ENCODE measurements around the gene CYP4Z1. TPM values are rescaled to one million over a fixed set of nuclear protein-coding genes. Genes with fewer than 3 reads are reported as not detected.
"Not testable (repeated sequence)": the region's sequence is repeated elsewhere in the genome, so short reads cannot be mapped to it uniquely, and the experiment has no call there.

CYP4Z1 gene
- total RNA-seq, 2 donors from 2014 or later, result not detected

DNA sequence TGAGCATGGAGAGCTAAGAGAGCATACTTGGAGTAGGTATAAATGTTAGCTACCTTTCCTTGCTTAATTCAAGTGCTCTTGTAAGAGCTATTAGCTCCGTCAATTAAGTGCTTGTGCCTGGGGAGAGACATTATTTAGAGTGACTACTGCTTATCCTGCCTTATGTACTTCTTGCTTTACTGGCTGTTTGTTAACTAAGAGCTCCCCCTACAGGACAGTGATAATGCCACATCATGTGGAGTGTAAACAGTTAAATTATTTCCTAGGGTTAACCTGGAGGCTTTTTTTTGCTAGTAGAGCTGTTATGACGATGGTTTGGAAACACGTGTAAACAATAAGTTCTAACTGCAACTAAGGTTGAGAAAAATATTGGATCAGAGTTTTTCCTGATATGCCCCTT is 24.4 kb downstream of the CYP4Z1 start:
- H3K36me3 Mint-ChIP-seq (ENCODE audit: insufficient read depth in 2 of 2); H3K27ac Mint-ChIP-seq; ATAC-seq (replicated peaks in 1 of 2); H3K27me3 Mint-ChIP-seq (ENCODE audit: low read depth); H3K4me3 Mint-ChIP-seq; H3K9me3 Mint-ChIP-seq; H3K4me1 Mint-ChIP-seq (ENCODE audit: low read depth); DNase-seq: not testable (repeated sequence)

DNA sequence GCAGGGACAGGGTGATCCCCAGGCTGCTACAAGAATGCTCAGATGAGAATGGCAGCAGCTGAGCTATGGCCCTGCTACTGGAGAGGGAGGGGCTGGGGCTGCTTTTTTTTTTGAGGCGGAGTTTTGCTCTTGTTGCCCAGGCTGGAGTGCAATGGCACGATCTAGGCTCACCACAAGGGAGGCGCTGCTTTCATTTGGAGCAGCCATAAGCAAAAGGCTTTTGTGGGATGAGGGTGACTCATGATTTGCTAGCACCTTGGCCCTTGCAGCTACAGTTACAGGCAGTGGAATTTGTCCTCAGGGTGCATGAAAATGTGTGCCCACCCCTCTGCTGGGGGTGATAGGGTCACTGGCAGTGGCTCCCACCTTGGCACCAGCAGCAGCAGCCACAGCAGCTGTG is 37.8 kb downstream of the CYP4Z1 start:
- H3K27me3 Mint-ChIP-seq (ENCODE audit: low read depth), result peaks cover 22% of the 10 kb centered on the region
- H3K4me3 Mint-ChIP-seq, result no peak overlapping the region
- H3K9me3 Mint-ChIP-seq, result peaks cover 2 to 6% of the 10 kb centered on the region in 2 donors
- ATAC-seq (replicated peaks in 1 of 2), result no peak
- H3K36me3 Mint-ChIP-seq (ENCODE audit: insufficient read depth in 2 of 2), result peaks cover 0 to 2% of the 10 kb centered on the region in 2 donors
- H3K27ac Mint-ChIP-seq, result no peak overlapping the region
- DNase-seq, result no peak
- H3K4me1 Mint-ChIP-seq (ENCODE audit: low read depth), result no peaks in the 10 kb centered on the region

DNA sequence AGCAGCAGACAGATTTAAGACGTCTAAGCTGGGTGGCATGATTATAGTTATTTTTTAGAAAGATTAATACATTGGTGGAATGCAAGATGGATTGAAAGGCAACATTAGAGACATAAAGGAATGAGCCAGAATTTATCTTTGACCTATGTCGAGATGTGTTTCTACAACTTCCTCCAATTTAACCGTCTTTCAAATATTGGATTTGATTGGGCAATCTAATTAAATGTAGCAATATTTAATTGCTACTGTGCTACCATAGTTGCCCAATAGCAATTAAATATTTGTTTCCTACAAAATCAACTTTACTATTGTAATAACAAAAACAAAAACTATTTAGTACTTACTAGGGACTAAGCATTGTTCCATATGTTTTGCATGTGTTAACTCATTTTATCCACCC is 39.8 kb downstream of the CYP4Z1 start:
- DNase-seq (no peak), ATAC-seq (replicated peaks in 1 of 2) (no peak)
- no peak overlapping the region for H3K4me3 Mint-ChIP-seq
- H3K27ac Mint-ChIP-seq, result no peak overlapping the region
- no peaks in the 10 kb centered on the region for H3K4me1 Mint-ChIP-seq (ENCODE audit: low read depth)
- peaks cover 2 to 6% of the 10 kb centered on the region in 2 donors for H3K9me3 Mint-ChIP-seq
- H3K27me3 Mint-ChIP-seq (ENCODE audit: low read depth), result peaks cover 15% of the 10 kb centered on the region
- H3K36me3 Mint-ChIP-seq (ENCODE audit: insufficient read depth in 2 of 2), result peaks cover 0 to 2% of the 10 kb centered on the region in 2 donors

DNA sequence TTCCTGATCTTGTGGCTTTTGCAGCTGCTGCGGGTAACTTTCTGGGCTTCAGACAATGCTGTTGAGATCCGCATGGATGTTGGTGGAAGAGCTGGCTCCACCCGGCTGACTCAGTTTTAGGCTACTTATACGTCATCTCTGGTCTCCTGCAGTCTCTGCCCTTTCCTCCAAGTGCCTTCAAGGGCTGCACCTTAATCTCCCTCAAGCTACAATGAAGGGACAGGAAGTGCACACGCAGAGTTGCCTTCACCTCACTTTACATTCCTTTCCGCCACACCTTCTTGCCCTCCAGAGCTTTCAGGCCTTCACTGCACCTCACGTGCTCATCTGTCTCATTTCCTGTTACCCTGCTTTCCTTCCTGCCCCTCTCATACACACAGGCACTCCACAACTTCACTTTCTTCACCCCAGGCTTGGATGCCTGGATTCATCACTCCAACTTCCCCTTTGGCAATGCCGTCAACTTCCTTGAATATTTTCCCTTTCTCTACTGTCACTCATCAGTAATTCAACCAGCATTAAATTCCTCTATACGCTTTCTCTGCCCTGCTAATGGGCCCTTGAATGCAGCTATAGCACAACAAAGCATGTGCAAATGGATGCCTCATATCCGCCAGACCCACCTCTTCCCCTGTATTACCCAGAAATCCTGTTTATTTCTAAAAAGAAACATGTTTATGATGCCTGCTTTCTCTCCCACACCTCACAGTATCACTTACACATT is 41.0 kb downstream of the CYP4Z1 start:
- H3K27ac Mint-ChIP-seq; H3K27me3 Mint-ChIP-seq (ENCODE audit: low read depth); H3K36me3 Mint-ChIP-seq (ENCODE audit: insufficient read depth in 2 of 2); H3K4me1 Mint-ChIP-seq (ENCODE audit: low read depth); DNase-seq; H3K9me3 Mint-ChIP-seq; H3K4me3 Mint-ChIP-seq: not testable (repeated sequence)
- ATAC-seq (replicated peaks in 1 of 2), result peak in 1 of 2 donors; percentile 21

DNA sequence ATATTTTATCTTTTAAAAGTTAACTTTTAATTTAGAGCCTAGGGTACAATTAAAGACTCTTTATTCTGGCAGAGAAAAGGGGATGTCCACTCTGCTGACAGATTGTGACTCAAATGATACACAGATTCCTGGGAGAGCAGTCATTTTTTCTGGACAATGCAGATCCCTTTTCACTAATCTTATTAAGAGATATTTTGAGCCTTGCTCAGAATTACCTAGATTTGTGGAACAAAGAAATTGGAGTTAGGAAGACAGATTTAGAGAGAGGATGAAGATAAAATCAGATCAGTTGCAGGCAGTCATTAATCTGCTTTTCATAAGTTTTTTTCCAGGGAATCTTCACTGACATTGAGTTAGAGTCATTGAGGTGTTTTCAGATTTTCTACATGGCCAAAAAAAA is 42.5 kb downstream of the CYP4Z1 start:
- not testable (repeated sequence) for H3K27ac Mint-ChIP-seq; H3K27me3 Mint-ChIP-seq (ENCODE audit: low read depth); H3K4me3 Mint-ChIP-seq; ATAC-seq (replicated peaks in 1 of 2); H3K4me1 Mint-ChIP-seq (ENCODE audit: low read depth); H3K9me3 Mint-ChIP-seq; H3K36me3 Mint-ChIP-seq (ENCODE audit: insufficient read depth in 2 of 2); DNase-seq

DNA sequence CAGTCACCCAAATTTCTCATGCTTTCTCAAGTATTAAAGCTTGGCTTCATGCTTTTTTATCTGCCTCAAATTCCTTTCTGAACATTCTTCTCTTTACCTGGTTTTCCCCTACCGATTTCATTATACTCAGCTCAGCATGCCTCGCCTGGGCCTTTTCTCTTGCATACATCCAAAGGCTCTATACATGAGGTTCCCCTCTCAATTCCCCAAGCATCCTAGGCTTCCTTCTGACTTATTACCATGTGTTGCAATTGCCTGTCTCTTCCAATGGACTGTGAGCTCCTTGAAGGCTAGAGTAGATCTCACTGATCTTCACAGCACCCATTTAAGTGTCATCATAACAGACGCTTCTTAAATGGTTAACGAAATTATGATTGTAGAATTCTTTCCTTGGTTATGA is 46.1 kb downstream of the CYP4Z1 start:
- Mint-ChIP-seq H3K36me3 (ENCODE audit: insufficient read depth in 2 of 2) (no peaks in the 10 kb centered on the region), H3K4me3 (no peak overlapping the region), H3K9me3 (peaks cover 0 to 3% of the 10 kb centered on the region in 2 donors), H3K27ac (no peak overlapping the region), H3K4me1 (ENCODE audit: low read depth) (no peaks in the 10 kb centered on the region), H3K27me3 (ENCODE audit: low read depth) (peaks cover under 1% of the 10 kb centered on the region)
- DNase-seq, result no peak
- ATAC-seq (replicated peaks in 1 of 2), result no peak

DNA sequence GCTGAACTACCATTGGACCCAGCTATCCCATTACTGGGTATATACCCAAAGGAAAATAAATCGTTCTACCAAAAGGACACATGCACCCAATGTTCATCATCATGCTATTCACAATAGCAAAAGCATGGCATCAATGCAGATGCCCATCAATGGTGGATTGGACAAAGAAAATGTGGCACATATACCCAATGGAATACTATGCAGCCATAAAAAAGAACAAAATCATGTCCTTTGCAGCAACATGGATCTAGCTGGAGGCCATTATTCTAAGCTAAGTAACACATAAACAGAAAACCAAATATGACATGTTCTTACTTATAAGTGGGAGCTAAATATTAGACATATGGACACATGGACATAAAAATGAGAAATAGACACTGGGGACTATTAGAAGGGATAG is 54.0 kb downstream of the CYP4Z1 start:
- H3K9me3 Mint-ChIP-seq; H3K4me3 Mint-ChIP-seq; H3K36me3 Mint-ChIP-seq (ENCODE audit: insufficient read depth in 2 of 2); H3K27ac Mint-ChIP-seq; ATAC-seq (replicated peaks in 1 of 2); DNase-seq; H3K4me1 Mint-ChIP-seq (ENCODE audit: low read depth): not testable (repeated sequence)
- H3K27me3 Mint-ChIP-seq (ENCODE audit: low read depth), result peaks cover 11% of the 10 kb centered on the region

DNA sequence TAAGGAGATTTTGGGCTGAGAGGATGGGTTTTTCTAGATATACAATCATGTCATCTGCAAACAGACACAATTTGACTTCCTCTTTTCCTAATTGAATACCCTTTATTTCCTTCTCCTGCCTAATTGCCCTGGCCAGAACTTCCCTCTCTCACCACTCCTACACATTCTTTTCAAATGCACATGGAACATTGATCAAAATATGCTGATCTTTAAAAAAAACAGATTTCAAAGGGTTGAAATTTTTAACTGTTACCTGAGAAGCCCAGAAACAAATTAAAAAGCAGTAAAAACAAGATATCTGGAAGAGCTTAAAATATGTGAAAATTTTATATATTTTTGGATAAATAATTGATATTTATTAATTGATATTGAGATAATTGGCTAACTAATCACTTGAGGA is 57.8 kb downstream of the CYP4Z1 start:
- H3K27ac Mint-ChIP-seq; H3K9me3 Mint-ChIP-seq; H3K36me3 Mint-ChIP-seq (ENCODE audit: insufficient read depth in 2 of 2); H3K4me3 Mint-ChIP-seq; DNase-seq; H3K27me3 Mint-ChIP-seq (ENCODE audit: low read depth); H3K4me1 Mint-ChIP-seq (ENCODE audit: low read depth); ATAC-seq (replicated peaks in 1 of 2): not testable (repeated sequence)

DNA sequence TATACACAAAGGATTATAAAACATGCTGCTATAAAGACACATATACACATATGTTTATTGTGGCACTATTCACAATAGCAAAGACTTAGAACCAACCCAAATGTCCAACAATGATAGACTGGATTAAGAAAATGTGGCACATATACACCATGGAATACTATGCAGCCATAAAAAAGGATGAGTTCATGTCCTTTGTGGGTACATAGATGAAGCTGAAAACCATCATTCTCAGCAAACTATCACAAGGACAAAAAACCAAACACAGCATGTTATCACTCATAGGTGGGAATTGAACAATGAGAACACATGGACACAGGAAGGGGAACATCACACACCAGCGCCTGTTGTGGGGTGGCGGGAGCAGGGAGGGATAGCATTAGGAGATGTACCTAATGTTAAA is 60.0 kb downstream of the CYP4Z1 start:
- not testable (repeated sequence) for H3K4me1 Mint-ChIP-seq (ENCODE audit: low read depth); H3K36me3 Mint-ChIP-seq (ENCODE audit: insufficient read depth in 2 of 2); DNase-seq; H3K9me3 Mint-ChIP-seq; H3K27ac Mint-ChIP-seq; H3K4me3 Mint-ChIP-seq; ATAC-seq (replicated peaks in 1 of 2)
- peaks cover 10% of the 10 kb centered on the region for H3K27me3 Mint-ChIP-seq (ENCODE audit: low read depth)

DNA sequence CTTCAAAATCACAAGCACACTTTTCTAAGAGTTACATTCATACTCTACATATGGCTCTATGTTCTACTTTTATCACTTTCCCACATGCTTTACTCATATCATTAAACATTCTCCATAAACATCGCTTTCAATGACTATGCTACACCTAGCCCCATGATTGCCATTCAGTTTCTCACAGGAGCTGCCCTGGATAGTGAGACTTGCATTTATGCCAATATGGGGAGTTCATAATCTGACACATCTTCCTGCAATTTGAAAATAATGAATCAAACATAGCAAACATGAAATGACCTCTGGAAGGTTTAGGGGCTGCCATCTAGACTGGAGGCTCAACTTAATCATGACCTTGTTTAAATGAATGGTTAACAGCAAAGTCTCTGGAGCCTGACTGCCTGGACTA is 61.2 kb downstream of the CYP4Z1 start:
- H3K9me3 Mint-ChIP-seq, result peaks cover 2% of the 10 kb centered on the region in 2 donors
- H3K4me3 Mint-ChIP-seq, result no peak overlapping the region
- no peak overlapping the region for H3K27ac Mint-ChIP-seq
- H3K27me3 Mint-ChIP-seq (ENCODE audit: low read depth), result peaks cover 10% of the 10 kb centered on the region
- H3K4me1 Mint-ChIP-seq (ENCODE audit: low read depth), result no peaks in the 10 kb centered on the region
- H3K36me3 Mint-ChIP-seq (ENCODE audit: insufficient read depth in 2 of 2), result no peaks in the 10 kb centered on the region
- DNase-seq, result no peak
- no peak for ATAC-seq (replicated peaks in 1 of 2)

DNA sequence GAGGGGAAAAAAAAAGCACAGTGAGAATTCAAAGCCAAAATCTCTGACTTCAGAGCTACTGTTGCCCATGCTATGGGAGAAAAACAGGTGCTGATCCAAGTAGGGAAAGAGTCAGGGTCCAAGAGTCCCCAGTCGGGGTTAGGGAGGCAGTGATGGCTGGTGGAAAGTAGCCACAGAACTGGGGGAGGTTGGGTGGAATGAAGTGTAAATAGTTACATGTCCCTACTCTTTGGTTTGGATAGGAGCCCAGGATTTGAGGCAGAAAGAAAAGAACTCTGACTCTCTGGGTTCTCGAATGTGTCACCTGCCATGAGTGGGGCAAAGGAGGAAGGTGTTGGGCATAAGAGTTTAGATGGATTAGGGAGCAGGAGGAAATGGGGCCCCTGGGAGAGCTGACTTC is 61.8 kb downstream of the CYP4Z1 start:
- peaks cover 10% of the 10 kb centered on the region for H3K27me3 Mint-ChIP-seq (ENCODE audit: low read depth)
- H3K4me1 Mint-ChIP-seq (ENCODE audit: low read depth); ATAC-seq (replicated peaks in 1 of 2); H3K27ac Mint-ChIP-seq; H3K4me3 Mint-ChIP-seq; H3K36me3 Mint-ChIP-seq (ENCODE audit: insufficient read depth in 2 of 2); DNase-seq; H3K9me3 Mint-ChIP-seq: not testable (repeated sequence)

DNA sequence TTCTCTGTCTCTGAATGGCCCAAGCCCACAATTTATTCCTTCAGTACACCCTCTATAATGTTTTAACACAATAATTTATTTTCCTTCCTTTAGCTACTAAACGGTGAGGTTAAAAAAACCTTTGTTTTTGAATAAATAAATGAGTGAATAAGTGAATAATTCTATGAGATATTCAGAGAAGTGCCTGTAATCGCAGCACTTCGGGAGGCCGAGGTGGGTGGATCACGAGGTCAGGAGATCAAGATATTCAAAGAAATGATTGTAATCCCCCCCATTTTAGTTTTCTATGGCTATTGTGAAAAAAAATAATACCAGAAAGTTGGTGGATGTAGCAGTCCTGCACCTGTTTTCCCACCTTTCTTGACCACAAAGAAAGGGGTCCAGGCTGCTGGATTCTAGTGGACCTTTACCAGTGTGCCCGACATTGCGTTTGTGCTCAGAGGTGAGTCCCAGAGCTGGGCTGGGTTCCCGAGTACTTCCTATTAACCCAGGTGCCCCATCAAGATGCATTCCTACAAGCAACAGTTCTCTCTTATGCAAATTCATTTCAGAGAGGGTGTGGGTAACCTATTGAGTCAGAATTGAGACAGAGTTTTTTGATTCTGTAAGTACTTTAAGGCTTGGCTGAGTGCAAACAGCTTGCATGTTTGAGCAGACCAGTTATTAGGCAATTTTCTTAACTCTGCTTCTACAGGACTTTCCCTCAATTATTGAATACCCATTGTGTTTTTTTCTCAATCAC is 62.6 kb downstream of the CYP4Z1 start:
- H3K4me1 Mint-ChIP-seq (ENCODE audit: low read depth); H3K36me3 Mint-ChIP-seq (ENCODE audit: insufficient read depth in 2 of 2); ATAC-seq (replicated peaks in 1 of 2); H3K9me3 Mint-ChIP-seq; DNase-seq; H3K4me3 Mint-ChIP-seq; H3K27ac Mint-ChIP-seq; H3K27me3 Mint-ChIP-seq (ENCODE audit: low read depth): not testable (repeated sequence)

DNA sequence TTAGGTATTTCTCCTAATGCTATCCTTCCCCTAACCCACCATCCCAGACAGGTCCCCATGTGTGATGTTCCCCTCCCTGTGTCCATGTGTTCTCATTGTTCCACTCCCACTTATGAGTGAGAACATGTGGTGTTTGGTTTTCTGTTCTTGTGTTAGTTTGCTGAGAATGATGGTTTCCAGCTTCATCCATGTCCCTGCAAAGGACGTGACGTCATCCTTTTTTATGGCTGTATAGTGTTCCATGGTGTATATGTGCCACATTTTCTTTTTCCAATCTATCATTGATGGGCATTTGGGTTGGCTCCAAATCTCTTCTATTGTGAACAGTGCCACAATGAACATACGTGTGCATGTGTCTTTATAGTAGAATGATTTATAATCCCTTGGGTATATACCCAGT is 65.6 kb downstream of the CYP4Z1 start:
- not testable (repeated sequence) for H3K9me3 Mint-ChIP-seq; H3K4me1 Mint-ChIP-seq (ENCODE audit: low read depth); H3K36me3 Mint-ChIP-seq (ENCODE audit: insufficient read depth in 2 of 2); H3K27ac Mint-ChIP-seq; DNase-seq; ATAC-seq (replicated peaks in 1 of 2); H3K4me3 Mint-ChIP-seq
- H3K27me3 Mint-ChIP-seq (ENCODE audit: low read depth), result peaks cover 18% of the 10 kb centered on the region

DNA sequence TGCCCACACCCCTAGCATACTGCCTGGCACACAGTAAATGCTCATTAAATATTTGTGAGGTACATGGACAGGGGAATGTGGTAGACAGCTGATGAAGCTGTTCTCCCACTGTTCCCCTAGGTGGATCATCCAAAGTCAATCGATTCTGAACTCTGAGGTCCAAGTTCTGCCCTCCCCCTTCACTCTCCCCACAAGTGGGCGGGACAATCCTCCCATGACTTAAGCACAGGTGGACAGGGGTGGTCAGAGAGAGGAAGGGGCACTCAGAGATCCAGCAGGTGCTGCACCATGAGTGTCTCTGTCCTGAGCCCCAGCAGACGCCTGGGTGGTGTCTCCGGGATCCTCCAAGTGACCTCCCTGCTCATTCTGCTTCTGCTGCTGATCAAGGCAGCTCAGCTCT is 70.2 kb downstream of the CYP4Z1 start, which contains the start of gene CYP4A22:
Gene CYP4A22, plus strand, starts transcription at position 244 of the 400 bp plus-strand sequence. Its CDS starts 45 bp downstream, at position 289.
- H3K27me3 Mint-ChIP-seq (ENCODE audit: low read depth), result peaks cover 26% of the 10 kb centered on the region
- DNase-seq (no peak), ATAC-seq (replicated peaks in 1 of 2) (no peak)
- no peaks in the 10 kb centered on the region for H3K36me3 Mint-ChIP-seq (ENCODE audit: insufficient read depth in 2 of 2)
- H3K4me1 Mint-ChIP-seq (ENCODE audit: low read depth), result no peaks in the 10 kb centered on the region
- H3K4me3 Mint-ChIP-seq, result no peak within 1 kb of the TSS
- H3K9me3 Mint-ChIP-seq, result peaks cover 0 to 1% of the 10 kb centered on the region in 2 donors
- H3K27ac Mint-ChIP-seq, result no peak within 1 kb of the TSS
